NT2/D1 (cell line): ENCODE measurements around the gene RASSF3.

Source experiments
- SUZ12 ChIP-seq: IDR thresholded peaks from 2 replicates; pipeline ENCODE4 v1.6.1; 2011; ENCODE audit not compliant: insufficient read length, insufficient read depth; ENCODE audit errors: extremely low read depth
- YY1 ChIP-seq: IDR thresholded peaks from 2 replicates; pipeline ENCODE4 v1.6.1; 2011; ENCODE audit not compliant: insufficient read length, insufficient read depth
- ZNF274 ChIP-seq: IDR thresholded peaks from 2 replicates; pipeline ENCODE4 v1.6.1; 2011; ENCODE audit warnings: mild to moderate bottlenecking, low read depth, low read length

DNA sequence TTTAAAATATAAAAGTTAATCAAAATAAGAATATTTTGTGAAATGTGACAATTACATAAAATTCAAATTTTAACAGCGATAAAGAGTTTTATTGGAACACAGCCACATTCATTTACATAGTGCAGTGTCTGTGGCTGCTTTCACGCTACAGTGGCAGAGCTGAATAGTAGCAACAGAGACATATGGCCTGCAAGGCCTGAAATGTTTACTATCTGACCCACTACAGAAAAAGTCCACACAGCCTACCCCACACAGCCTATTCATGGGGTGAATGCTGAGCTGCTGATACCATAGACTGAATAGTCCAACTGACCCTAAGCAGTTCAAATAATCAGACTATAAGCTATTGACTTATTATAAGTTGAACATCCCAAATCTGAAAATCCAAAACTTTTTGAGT is 135.7 kb downstream of the RASSF3 start:
- no peak for TF ChIP-seq YY1
- no peak for TF ChIP-seq SUZ12
- TF ChIP-seq ZNF274: no peak
